ENCODE measurements around the gene HNRNPA0. TPM values are rescaled to one million over a fixed set of nuclear protein-coding genes. Genes with fewer than 3 reads are reported as not detected.

HNRNPA0 gene
- total and polyA plus RNA-seq, 2 experiments from 2014 or later, result 15.1 to 39.9 TPM

GRCh38 chr5:137760719-137761516, 6.8 kb upstream of the HNRNPA0 start:
- Mint-ChIP-seq H3K27ac (no peak overlapping the region), H3K4me1 (no peaks in the 10 kb centered on the region), H3K4me3 (no peak overlapping the region), H3K27me3 (ENCODE audit: insufficient read depth, low read depth, poor library complexity) (no peaks in the 10 kb centered on the region), H3K36me3 (ENCODE audit: low read depth) (peaks cover 12% of the 10 kb centered on the region; the same call in 2 of the 3 replicates), H3K9me3 (peaks cover 14% of the 10 kb centered on the region; the same call in 2 of the 3 replicates)
- Histone ChIP-seq H3K27me3 (ENCODE audit: insufficient read depth) (no peaks in the 10 kb centered on the region), H3K4me1 (ENCODE audit: insufficient read depth) (no peaks in the 10 kb centered on the region), H3K4me2 (no peak overlapping the region), H3K27ac (ENCODE audit: low read depth) (no peak overlapping the region), H4K20me1 (replicated peaks; ENCODE audit: insufficient read depth) (no peaks in the 10 kb centered on the region), H3K9me2 (ENCODE audit: insufficient read depth) (no peaks in the 10 kb centered on the region), H3K36me3 (ENCODE audit: insufficient read depth) (no peaks in the 10 kb centered on the region), H2AFZ (no peak overlapping the region), H3K4me3 (no peak overlapping the region), H3F3A (replicated peaks; ENCODE audit: low read depth) (no peaks in the 10 kb centered on the region), H3K79me2 (replicated peaks; ENCODE audit: insufficient read depth) (no peaks in the 10 kb centered on the region)
- no peak for TF ChIP-seq EZH2 (IDR thresholded peaks at IDR 0.05; ENCODE audit: low read depth, unreplicated experiment)
- no peak for TF ChIP-seq ZNF114 (CRISPR knock-in tag; IDR thresholded peaks at IDR 0.05)
- TF ChIP-seq REST (IDR thresholded peaks at IDR 0.05; ENCODE audit: unreplicated experiment), result no peak
- TF ChIP-seq NANOG (IDR thresholded peaks at IDR 0.05; ENCODE audit: borderline replicate concordance), result no peak
- TF ChIP-seq CTCF (conservative IDR thresholded peaks at IDR 0.05; ENCODE audit: low read depth in 2 of 2), result no peak
- no peak for TF ChIP-seq ETS1 (IDR thresholded peaks at IDR 0.05)
- TF ChIP-seq STAT1 (IDR thresholded peaks at IDR 0.05; ENCODE audit: unreplicated experiment), result no peak
- ATAC-seq, result no peak
- DNase-seq (ENCODE audit: low spot score), result no peak

- Histone ChIP-seq H3K79me2 (replicated peaks; ENCODE audit: insufficient read depth) (no peaks in the 10 kb centered on the region), H3K9me2 (ENCODE audit: insufficient read depth) (no peaks in the 10 kb centered on the region), H3K36me3 (ENCODE audit: insufficient read depth) (no peaks in the 10 kb centered on the region), H3F3A (replicated peaks; ENCODE audit: low read depth) (no peaks in the 10 kb centered on the region), H3K27ac (ENCODE audit: low read depth) (no peak overlapping the region), H2AFZ (no peak overlapping the region), H3K4me1 (ENCODE audit: insufficient read depth) (no peaks in the 10 kb centered on the region), H3K27me3 (ENCODE audit: insufficient read depth) (no peaks in the 10 kb centered on the region), H4K20me1 (replicated peaks; ENCODE audit: insufficient read depth) (no peaks in the 10 kb centered on the region), H3K4me3 (no peak overlapping the region), H3K4me2 (no peak overlapping the region)
- Mint-ChIP-seq H3K9me3 (peaks cover 8% of the 10 kb centered on the region; the same call in 2 of the 3 replicates), H3K27ac (no peak overlapping the region), H3K4me1 (peaks cover under 1% of the 10 kb centered on the region; the same call in 1 of the 3 replicates), H3K27me3 (ENCODE audit: insufficient read depth, low read depth, poor library complexity) (no peaks in the 10 kb centered on the region), H3K4me3 (no peak overlapping the region), H3K36me3 (ENCODE audit: low read depth) (peaks cover 8% of the 10 kb centered on the region; the same call in 1 of the 3 replicates)
- DNase-seq (ENCODE audit: low spot score), result no peak
- no peak for ATAC-seq
- no peak for TF ChIP-seq STAT1 (IDR thresholded peaks at IDR 0.05; ENCODE audit: unreplicated experiment)
- TF ChIP-seq EZH2 (IDR thresholded peaks at IDR 0.05; ENCODE audit: low read depth, unreplicated experiment), result no peak
- TF ChIP-seq EZH2phosphoT487 (IDR thresholded peaks at IDR 0.05; ENCODE audit: unreplicated experiment), result no peak
- no peak for TF ChIP-seq JUNB (IDR thresholded peaks at IDR 0.05; ENCODE audit: unreplicated experiment)
- no peak for TF ChIP-seq NANOG (IDR thresholded peaks at IDR 0.05; ENCODE audit: borderline replicate concordance)
- no peak for TF ChIP-seq REST (IDR thresholded peaks at IDR 0.05; ENCODE audit: unreplicated experiment)
- no peak for TF ChIP-seq CTCF (conservative IDR thresholded peaks at IDR 0.05; ENCODE audit: low read depth in 2 of 2)
These were observed 6.1 kb upstream of the HNRNPA0 start for GRCh38 chr5:137760294-137760693.

Measured in GM23338 (cell line).